Activated CD4-positive, CD25-positive, alpha-beta regulatory T cell treated with anti-CD3 and anti-CD28 coated beads, Interleukin-2, amount 50 U/mL, for 24 hours (primary cell): Measurements from ENCODE around the gene SAMD14.
"Not testable (repeated sequence)": the region's sequence is repeated elsewhere in the genome, so short reads cannot be mapped to it uniquely, and the experiment has no call there.

ENCODE experiments used
- ATAC-seq, 2 donors: fragments of 150-1000 bp; cut with Tn5 transposase; one replicate each; pipeline ENCODE4 v1.10.0; 2021; ENCODE audit warnings: mild to moderate bottlenecking in 1 of 2, moderate library complexity in 1 of 2

Gene SAMD14

GRCh38 chr17:50072130-50072529 lies 57.8 kb downstream of the SAMD14 start:
- no peak for ATAC-seq

DNA sequence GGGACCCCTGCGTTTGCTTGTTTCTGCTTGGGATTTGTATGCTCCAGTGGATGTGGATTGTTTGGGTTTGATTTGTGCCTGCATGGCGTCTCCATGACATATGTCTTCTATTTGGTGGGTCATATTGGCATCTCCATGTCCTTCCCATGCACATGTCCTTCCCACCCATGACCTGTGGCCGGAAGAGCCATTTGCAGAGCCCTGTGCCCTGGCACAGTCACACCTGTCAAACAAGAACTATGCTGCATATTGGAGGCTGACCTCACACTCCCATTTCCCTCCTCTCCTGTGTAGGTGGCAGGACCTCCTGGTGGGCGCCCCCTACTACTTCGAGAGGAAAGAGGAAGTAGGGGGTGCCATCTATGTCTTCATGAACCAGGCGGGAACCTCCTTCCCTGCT lies 58.3 kb downstream of the SAMD14 start:
- no peak for ATAC-seq

DNA sequence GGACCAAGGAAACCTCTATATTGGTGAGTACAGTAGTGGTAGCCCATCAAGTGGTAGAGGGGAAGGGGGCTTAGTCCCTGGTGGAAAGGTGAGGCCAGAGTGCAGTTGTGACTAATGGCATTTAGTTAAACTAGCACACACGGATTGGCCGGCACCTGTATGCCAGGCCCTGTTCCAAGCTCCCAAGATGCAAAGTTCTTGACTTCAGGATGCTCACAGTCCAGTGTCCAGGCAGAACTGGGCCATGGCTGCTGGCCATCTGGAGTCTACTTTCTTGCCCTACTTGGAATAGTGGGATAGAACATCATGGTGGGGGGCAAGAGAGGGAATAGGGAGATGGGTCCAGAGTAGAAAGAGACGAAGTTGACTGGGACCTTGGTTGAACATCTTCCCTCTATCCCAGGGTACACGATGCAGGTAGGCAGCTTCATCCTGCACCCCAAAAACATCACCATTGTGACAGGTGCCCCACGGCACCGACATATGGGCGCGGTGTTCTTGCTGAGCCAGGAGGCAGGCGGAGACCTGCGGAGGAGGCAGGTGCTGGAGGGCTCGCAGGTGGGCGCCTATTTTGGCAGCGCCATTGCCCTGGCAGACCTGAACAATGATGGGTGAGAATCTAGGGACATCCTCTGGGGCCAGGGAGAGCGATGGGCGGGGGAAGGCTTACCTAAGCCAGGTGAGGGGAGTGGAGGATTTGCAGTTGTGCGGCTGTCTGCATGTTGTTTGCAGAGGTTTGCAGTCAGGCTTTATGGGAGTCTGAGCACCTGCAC lies 58.9 kb downstream of the SAMD14 start:
- ATAC-seq: no peak

DNA sequence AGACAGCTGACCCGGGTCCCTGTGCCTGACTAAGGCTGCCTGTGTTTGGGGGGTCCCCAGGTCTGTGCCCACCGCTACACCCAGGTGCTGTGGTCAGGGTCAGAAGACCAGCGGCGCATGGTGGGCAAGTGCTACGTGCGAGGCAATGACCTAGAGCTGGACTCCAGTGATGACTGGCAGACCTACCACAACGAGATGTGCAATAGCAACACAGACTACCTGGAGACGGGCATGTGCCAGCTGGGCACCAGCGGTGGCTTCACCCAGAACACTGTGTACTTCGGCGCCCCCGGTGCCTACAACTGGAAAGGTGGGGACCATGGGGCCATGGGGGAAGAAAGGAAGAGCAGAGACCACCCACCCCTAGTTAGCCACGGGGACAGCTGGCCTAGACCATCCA lies 62.0 kb downstream of the SAMD14 start:
- no peak for ATAC-seq

DNA sequence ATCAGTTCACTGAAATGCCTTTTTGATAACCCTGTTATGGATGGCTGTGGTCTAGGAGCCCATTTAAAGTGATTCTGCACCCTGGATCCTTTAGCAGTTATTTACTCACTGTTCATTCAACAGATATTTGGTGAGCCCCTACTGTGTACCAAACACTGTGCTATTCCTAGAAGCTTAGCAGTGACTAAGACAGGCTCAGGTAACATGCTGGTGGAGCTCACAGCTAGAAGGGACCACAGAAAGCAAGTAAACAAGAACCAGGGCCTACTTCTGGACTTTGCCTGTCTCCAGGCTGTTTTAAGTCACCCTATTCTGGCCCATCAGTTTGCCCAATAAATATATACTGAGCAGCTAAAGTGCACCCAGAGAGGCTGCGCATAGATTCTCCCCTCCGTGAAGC lies 63.0 kb downstream of the SAMD14 start:
- no peak for ATAC-seq

- no peak for ATAC-seq
Observed at GRCh38 chr17:50065056-50065455, 64.9 kb downstream of the SAMD14 start.

DNA sequence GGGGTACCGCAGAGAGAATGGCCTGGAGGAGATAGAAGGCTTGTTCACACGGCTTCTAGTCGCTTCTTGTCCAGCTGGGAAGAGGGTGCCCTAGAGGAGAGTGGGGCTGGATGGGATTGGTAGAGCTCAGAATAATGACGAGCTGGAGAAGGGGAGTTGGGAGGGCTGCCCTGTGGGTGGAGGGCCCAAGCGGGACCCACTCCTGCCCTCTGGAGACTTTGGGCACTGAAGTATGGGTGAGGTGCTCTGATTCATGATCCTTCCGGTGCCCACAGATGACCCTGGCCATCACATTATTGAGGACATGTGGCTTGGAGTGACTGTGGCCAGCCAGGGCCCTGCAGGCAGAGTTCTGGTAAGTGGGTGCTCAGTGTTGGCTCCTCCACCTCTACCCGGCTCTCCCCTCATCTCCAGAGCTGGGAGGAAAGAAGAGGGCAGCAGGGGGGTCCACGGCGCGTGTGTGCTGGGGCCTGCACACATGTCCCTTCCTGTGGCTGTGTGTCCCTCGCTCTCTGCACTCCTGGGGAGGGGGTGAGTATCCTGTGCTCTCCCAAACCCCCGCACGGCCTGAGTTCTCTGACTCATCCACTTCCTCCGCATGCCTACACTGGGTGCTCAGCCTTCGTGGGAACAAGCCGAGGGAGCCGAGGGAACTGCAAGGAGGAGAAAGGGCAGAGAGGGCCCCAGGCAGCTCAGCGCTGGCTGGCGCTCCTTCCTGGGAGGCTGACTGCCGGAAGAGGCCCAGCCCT lies 65.5 kb downstream of the SAMD14 start:
- ATAC-seq: no peak

DNA sequence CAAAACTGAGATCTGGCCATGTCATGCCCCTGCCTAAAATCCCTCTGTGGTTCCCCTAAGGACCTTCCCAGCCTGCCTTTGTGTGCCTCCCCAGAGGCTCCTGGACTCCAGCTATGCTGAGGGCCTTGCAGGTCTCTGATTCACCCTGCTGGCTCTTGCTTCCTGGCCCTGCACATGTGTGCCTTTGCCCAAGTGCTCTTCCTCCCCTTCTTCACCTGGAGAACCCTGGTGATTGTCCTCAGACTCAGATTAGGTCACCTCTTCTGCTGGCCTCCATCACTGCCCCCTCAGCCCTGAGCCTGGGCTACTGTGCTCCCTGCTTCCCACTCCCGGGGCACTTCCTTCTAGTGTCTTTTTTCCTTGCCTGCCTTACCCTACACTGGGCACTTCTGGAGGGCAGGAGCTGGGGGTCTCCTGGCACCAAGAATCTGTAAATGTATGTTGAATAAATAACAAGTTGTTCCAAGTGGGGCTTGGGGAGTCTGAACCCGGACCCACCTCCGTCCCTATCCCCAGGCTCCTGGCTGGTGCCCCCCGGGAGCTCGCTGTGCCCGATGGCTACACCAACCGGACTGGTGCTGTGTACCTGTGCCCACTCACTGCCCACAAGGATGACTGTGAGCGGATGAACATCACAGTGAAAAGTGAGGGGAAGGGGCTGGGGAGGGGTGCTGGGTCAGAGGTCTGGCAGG lies 66.3 kb downstream of the SAMD14 start:
- ATAC-seq: no peak

GRCh38 chr17:50062293-50063243 lies 67.4 kb downstream of the SAMD14 start:
- ATAC-seq: no peak

- ATAC-seq: not testable (repeated sequence)
Observed at GRCh38 chr17:50061713-50062045, 68.3 kb downstream of the SAMD14 start.

DNA sequence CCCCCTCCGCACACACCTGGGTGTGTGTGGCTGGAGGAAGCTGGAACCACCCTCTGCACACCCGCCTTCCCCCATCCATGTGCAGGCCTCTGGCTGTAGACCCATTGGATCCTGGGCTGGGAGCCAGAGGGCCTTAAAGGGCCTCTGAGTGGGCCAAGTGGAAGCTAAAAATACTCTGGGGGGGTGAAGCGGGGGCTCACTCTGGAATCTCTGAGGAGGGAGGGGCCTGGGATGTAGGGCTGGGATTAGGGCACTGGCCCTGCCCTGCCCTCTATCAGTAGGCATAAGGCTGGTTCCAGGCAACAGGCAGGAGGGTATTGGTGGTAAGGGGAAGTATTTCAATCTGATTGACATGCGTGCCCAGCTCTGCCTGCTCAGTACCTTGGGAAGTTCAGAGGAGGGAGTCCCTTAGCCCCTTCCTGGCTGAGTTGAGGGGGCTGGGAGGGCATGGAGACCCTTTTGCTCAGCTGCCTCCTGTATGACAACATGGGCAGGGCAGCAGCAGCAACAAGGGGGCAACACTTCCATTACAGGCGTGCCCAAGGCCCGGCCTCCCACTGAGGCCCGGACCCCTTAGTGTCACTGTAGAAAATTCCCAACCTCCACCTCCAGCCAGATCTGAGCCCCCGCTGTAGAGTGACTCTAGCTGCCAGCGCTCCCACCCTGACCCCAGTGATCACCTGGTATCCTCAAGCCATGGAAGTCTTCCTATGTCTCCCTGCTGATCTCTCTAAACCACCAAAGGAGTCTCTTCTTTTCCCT lies 68.8 kb downstream of the SAMD14 start:
- no peak for ATAC-seq
